ENCODE measurements around the gene KIF1A.

GRCh38 chr2:240806006-240806405 is 14.0 kb downstream of the KIF1A start:
- no peak for TF ChIP-seq CTCF (IDR thresholded peaks at IDR 0.05; ENCODE audit: extremely low read depth in 1 of 2, insufficient read depth in 1 of 2, low read depth in 1 of 2, low read length in 2 of 2)
- no peak for TF ChIP-seq POLR2A (IDR thresholded peaks at IDR 0.05; ENCODE audit: low read depth, low read length)
- no peak for TF ChIP-seq POLR2AphosphoS5 (IDR thresholded peaks at IDR 0.05; ENCODE audit: insufficient read depth, low read depth, low read length)

All from endothelial cell of umbilical vein (primary cell).